Non-pigmented ciliary epithelial cell (primary cell): Measurements from ENCODE around the gene SEC16A.

ENCODE experiments used
- DNase-seq: peaks from one replicate; pipeline ENCODE4 v3.0.0-alpha.2; 2010; ENCODE audit warnings: low read depth

The SEC16A gene

GRCh38 chr9:136502196-136502595, 19.4 kb upstream of the SEC16A start:
- no peak for DNase-seq

- DNase-seq, result no peak
These were observed 18.8 kb upstream of the SEC16A start for GRCh38 chr9:136501686-136502085.

- no peak for DNase-seq
These were observed 17.4 kb upstream of the SEC16A start for GRCh38 chr9:136499935-136500910.

- DNase-seq, result no peak
These were observed 16.5 kb upstream of the SEC16A start for GRCh38 chr9:136499071-136499934.

- DNase-seq, result no peak
These were observed 15.3 kb upstream of the SEC16A start for GRCh38 chr9:136497916-136498695.

GRCh38 chr9:136496801-136497620, 14.2 kb upstream of the SEC16A start:
- DNase-seq, result no peak

- DNase-seq, result no peak
These were observed 13.3 kb upstream of the SEC16A start for GRCh38 chr9:136496181-136496580.

- DNase-seq, result no peak
These were observed 12.5 kb upstream of the SEC16A start for GRCh38 chr9:136495238-136495800.

GRCh38 chr9:136494531-136495215, 11.8 kb upstream of the SEC16A start:
- DNase-seq, result no peak

- no peak for DNase-seq
These were observed 11.2 kb upstream of the SEC16A start for GRCh38 chr9:136494012-136494411.

- DNase-seq, result no peak
These were observed 10.7 kb upstream of the SEC16A start for GRCh38 chr9:136493567-136493971.

GRCh38 chr9:136492978-136493522, 10.2 kb upstream of the SEC16A start:
- DNase-seq, result no peak

- no peak for DNase-seq
These were observed 6.9 kb upstream of the SEC16A start for GRCh38 chr9:136489731-136490130.

GRCh38 chr9:136488247-136489214, 5.7 kb upstream of the SEC16A start:
- DNase-seq, result no peak

- no peak for DNase-seq
These were observed 4.8 kb upstream of the SEC16A start for GRCh38 chr9:136487672-136488071.

- no peak for DNase-seq
These were observed 4.2 kb upstream of the SEC16A start for GRCh38 chr9:136486823-136487620.

GRCh38 chr9:136486131-136486530, 3.3 kb upstream of the SEC16A start:
- DNase-seq, result no peak
